HEK293T (cell line): ENCODE data around the gene TJP2.
A peak's percentile ranks its signal among the peaks of the same experiment; 100 is the strongest.

Experiments
- CTCF ChIA-PET: fragments of 350-600 bp; formaldehyde crosslinking; extraction: SDS; loops from one replicate; lab custom pipeline; 2021; ENCODE audit warnings: antibody characterized with exemption, inconsistent platforms; lab: Yijun Ruan, JAX
- POLR2A ChIA-PET: fragments of 350-600 bp; formaldehyde crosslinking; extraction: SDS; loops from one replicate; lab custom pipeline; 2020; ENCODE audit warnings: antibody characterized with exemption, inconsistent platforms; lab: Yijun Ruan, JAX
- DNase-seq: peaks from one replicate; pipeline ENCODE4 v3.0.0; 2012; ENCODE audit warnings: mixed read lengths; ENCODE audit errors: extremely low spot score
- ARNT ChIP-seq: fragments of 450-650 bp; IDR thresholded peaks from 2 replicates; pipeline ENCODE4 v1.6.1; 2017; ENCODE audit warnings: mild to moderate bottlenecking
- BHLHE40 ChIP-seq: fragments of 450-650 bp; IDR thresholded peaks from 2 replicates; pipeline ENCODE4 v1.6.1; 2016; ENCODE audit warnings: mild to moderate bottlenecking, moderate library complexity, borderline replicate concordance
- CTBP1 ChIP-seq: fragments of 450-650 bp; IDR thresholded peaks from 2 replicates; pipeline ENCODE4 v1.6.1; 2016; ENCODE audit warnings: borderline replicate concordance
- ELF4 ChIP-seq: fragments of 450-650 bp; IDR thresholded peaks from 2 replicates; pipeline ENCODE4 v1.6.1; 2017; ENCODE audit warnings: antibody characterized with exemption
- FOXA1 ChIP-seq: fragments of 450-650 bp; IDR thresholded peaks from 2 replicates; pipeline ENCODE4 v1.6.1; 2016; ENCODE audit warnings: mild to moderate bottlenecking
- FOXK2 ChIP-seq: fragments of 450-650 bp; IDR thresholded peaks from 2 replicates; pipeline ENCODE4 v1.6.1; 2016; ENCODE audit warnings: mild to moderate bottlenecking
- FOXM1 ChIP-seq: fragments of 450-650 bp; IDR thresholded peaks from 2 replicates; pipeline ENCODE4 v1.6.1; 2017; ENCODE audit warnings: mild to moderate bottlenecking, borderline replicate concordance
- HDGF ChIP-seq: fragments of 450-650 bp; IDR thresholded peaks from 2 replicates; pipeline ENCODE4 v1.6.1; 2017; ENCODE audit warnings: antibody characterized with exemption, borderline replicate concordance
- L3MBTL2 ChIP-seq: fragments of 450-650 bp; conservative IDR thresholded peaks from 2 replicates; pipeline ENCODE4 v1.6.1; 2016; ENCODE audit warnings: mild to moderate bottlenecking
- LEF1 ChIP-seq: fragments of 450-650 bp; IDR thresholded peaks from 2 replicates; pipeline ENCODE4 v1.6.1; 2017; ENCODE audit warnings: mild to moderate bottlenecking, borderline replicate concordance
- NFRKB ChIP-seq: fragments of 450-650 bp; IDR thresholded peaks from 2 replicates; pipeline ENCODE4 v1.6.1; 2016; ENCODE audit warnings: mild to moderate bottlenecking, moderate library complexity
- PKNOX1 ChIP-seq: fragments of 450-650 bp; IDR thresholded peaks from 2 replicates; pipeline ENCODE4 v1.6.1; 2016
- SP1 ChIP-seq: fragments of 450-650 bp; IDR thresholded peaks from 2 replicates; pipeline ENCODE4 v1.6.1; 2017
- SUZ12 ChIP-seq: fragments of 450-650 bp; IDR thresholded peaks from 2 replicates; pipeline ENCODE4 v1.6.1; 2016; ENCODE audit warnings: mild to moderate bottlenecking
- TARDBP ChIP-seq: fragments of 450-650 bp; IDR thresholded peaks from 2 replicates; pipeline ENCODE4 v1.6.1; 2016
- ZNF384 ChIP-seq: fragments of 450-650 bp; IDR thresholded peaks from 2 replicates; pipeline ENCODE4 v1.6.1; 2016

TJP2 gene

GRCh38 chr9:69222970-69223369, 48.9 kb downstream of the TJP2 start:
- TF ChIP-seq PKNOX1 (no peak), SP1 (no peak), LEF1 (no peak), ZNF384 (no peak), FOXK2 (no peak), CTBP1 (no peak), FOXM1 (no peak), BHLHE40 (no peak), ELF4 (no peak), L3MBTL2 (no peak), TARDBP (no peak), ARNT (no peak), FOXA1 (no peak), NFRKB (no peak)
- ChIA-PET POLR2A (no interaction called here), CTCF (interaction anchor here (0.6 to 1.1 kb wide), 5 partner anchors 10 to 129 kb away, joined by 3 to 4 read pairs (median 3); no protein-coding TSS in a partner anchor)
- DNase-seq, result no peak

GRCh38 chr9:69223605-69224004, 49.5 kb downstream of the TJP2 start:
- ChIA-PET CTCF (interaction anchor here (0.6 to 1.1 kb wide), 7 partner anchors 10 to 130 kb away, joined by 3 to 4 read pairs (median 3); no protein-coding TSS in a partner anchor), POLR2A (no interaction called here)
- peak; percentile 69 for DNase-seq
- TF ChIP-seq SP1 (no peak), CTBP1 (no peak)

GRCh38 chr9:69229367-69229766, 55.3 kb downstream of the TJP2 start:
- CTCF ChIA-PET, result no interaction called here
- no peak for DNase-seq
- no peak for TF ChIP-seq HDGF
- no peak for TF ChIP-seq PKNOX1
- TF ChIP-seq CTBP1, result no peak
- no peak for TF ChIP-seq FOXM1
- TF ChIP-seq FOXK2, result no peak
- TF ChIP-seq NFRKB, result no peak
- TF ChIP-seq SP1, result no peak
- no peak for TF ChIP-seq ELF4
- TF ChIP-seq BHLHE40, result no peak
- no peak for TF ChIP-seq ARNT
- TF ChIP-seq LEF1, result no peak
- no peak for TF ChIP-seq TARDBP
- TF ChIP-seq FOXA1, result no peak
- no peak for TF ChIP-seq SUZ12
- no peak for TF ChIP-seq ZNF384
- TF ChIP-seq L3MBTL2, result no peak
- POLR2A ChIA-PET, result no interaction called here

- no peak for DNase-seq
- TF ChIP-seq BHLHE40, result no peak
- TF ChIP-seq ZNF384, result no peak
- TF ChIP-seq L3MBTL2, result no peak
- ChIA-PET CTCF (no interaction called here), POLR2A (no interaction called here)
Observed at GRCh38 chr9:69232135-69232534, 58.1 kb downstream of the TJP2 start.

- POLR2A ChIA-PET, result no interaction called here
- CTCF ChIA-PET, result no interaction called here
- TF ChIP-seq L3MBTL2 (no peak), ZNF384 (no peak), HDGF (no peak), CTBP1 (no peak), SP1 (no peak), PKNOX1 (no peak), FOXK2 (no peak), FOXM1 (no peak), ARNT (no peak), BHLHE40 (no peak), ELF4 (no peak), NFRKB (no peak), FOXA1 (no peak), LEF1 (no peak)
- no peak for DNase-seq
Observed at GRCh38 chr9:69234683-69235082, 60.6 kb downstream of the TJP2 start.

- ChIA-PET POLR2A (no interaction called here), CTCF (no interaction called here)
- no peak for DNase-seq
- TF ChIP-seq CTBP1 (no peak), FOXA1 (no peak), ZNF384 (no peak), FOXK2 (no peak), LEF1 (no peak), FOXM1 (no peak), NFRKB (no peak), SP1 (no peak), HDGF (no peak), TARDBP (no peak)
Observed at GRCh38 chr9:69236188-69236587, 62.1 kb downstream of the TJP2 start.

GRCh38 chr9:69237702-69238295, 63.7 kb downstream of the TJP2 start:
- no peak for DNase-seq
- ChIA-PET POLR2A (no interaction called here), CTCF (no interaction called here)
- TF ChIP-seq ARNT, result no peak
